ENCODE results near the gene AP4E1. TPM values are rescaled to one million over a fixed set of nuclear protein-coding genes. Genes with fewer than 3 reads are reported as not detected.

Gene AP4E1
- polyA plus RNA-seq, 1 donor from 2014 or later: 8.6 TPM

GRCh38 chr15:50880651-50881114, 27.8 kb upstream of the AP4E1 start:
- no peak overlapping the region for H3K4me3 ChIP-seq (ENCODE audit: low read length)
- no peak overlapping the region for H3K27ac ChIP-seq (ENCODE audit: low read length)
- no peaks in the 10 kb centered on the region for H3K9me3 ChIP-seq (ENCODE audit: low read length)
- H3K27me3 ChIP-seq (ENCODE audit: insufficient read depth, low read depth, low read length): no peaks in the 10 kb centered on the region
- no peak overlapping the region for H2AFZ ChIP-seq (ENCODE audit: low read depth, low read length)
- TF ChIP-seq EP300 (conservative IDR thresholded peaks at IDR 0.05; ENCODE audit: poor library complexity, severe bottlenecking) (no peak), CTCF (IDR thresholded peaks at IDR 0.05; ENCODE audit: poor library complexity, severe bottlenecking) (no peak), EZH2 (IDR thresholded peaks at IDR 0.05; ENCODE audit: borderline replicate concordance, insufficient read depth, low read length, poor library complexity, severe bottlenecking) (no peak), REST (IDR thresholded peaks at IDR 0.05; ENCODE audit: borderline replicate concordance) (no peak), RAD21 (conservative IDR thresholded peaks at IDR 0.05) (no peak), TAF1 (IDR thresholded peaks at IDR 0.05; ENCODE audit: low read depth) (no peak), MXI1 (conservative IDR thresholded peaks at IDR 0.05; ENCODE audit: poor library complexity, severe bottlenecking) (no peak), SMC3 (conservative IDR thresholded peaks at IDR 0.05; ENCODE audit: poor library complexity) (no peak), POLR2AphosphoS5 (IDR thresholded peaks at IDR 0.05) (no peak)
- no peaks in the 10 kb centered on the region for H4K20me1 ChIP-seq (ENCODE audit: insufficient read depth)
- H3K36me3 ChIP-seq (ENCODE audit: insufficient read depth, low read length): no peaks in the 10 kb centered on the region
- no peaks in the 10 kb centered on the region for H3F3A ChIP-seq (ENCODE audit: insufficient read depth, low read length, poor library complexity, severe bottlenecking)
- no peaks in the 10 kb centered on the region for H3K9me2 ChIP-seq (ENCODE audit: insufficient read depth, low read length)
- no peak overlapping the region for H3K4me2 ChIP-seq (ENCODE audit: low read length)
- no peaks in the 10 kb centered on the region for H3K79me2 ChIP-seq (replicated peaks; ENCODE audit: insufficient read depth, low read length)
- no peak overlapping the region for H3K9ac ChIP-seq (ENCODE audit: low read length)

- TF ChIP-seq CTCF (IDR thresholded peaks at IDR 0.05; ENCODE audit: poor library complexity, severe bottlenecking) (no peak), EP300 (conservative IDR thresholded peaks at IDR 0.05; ENCODE audit: poor library complexity, severe bottlenecking) (no peak), TAF1 (IDR thresholded peaks at IDR 0.05; ENCODE audit: low read depth) (no peak)
- no peak overlapping the region for H3K9ac ChIP-seq (ENCODE audit: low read length)
- H3K27me3 ChIP-seq (ENCODE audit: insufficient read depth, low read depth, low read length): no peaks in the 10 kb centered on the region
- H3K9me3 ChIP-seq (ENCODE audit: low read length): no peaks in the 10 kb centered on the region
- no peak overlapping the region for H3K27ac ChIP-seq (ENCODE audit: low read length)
- no peaks in the 10 kb centered on the region for H4K20me1 ChIP-seq (ENCODE audit: insufficient read depth)
- no peaks in the 10 kb centered on the region for H3F3A ChIP-seq (ENCODE audit: insufficient read depth, low read length, poor library complexity, severe bottlenecking)
- no peak overlapping the region for H3K4me2 ChIP-seq (ENCODE audit: low read length)
- no peaks in the 10 kb centered on the region for H3K9me2 ChIP-seq (ENCODE audit: insufficient read depth, low read length)
- no peak overlapping the region for H2AFZ ChIP-seq (ENCODE audit: low read depth, low read length)
- H3K79me2 ChIP-seq (replicated peaks; ENCODE audit: insufficient read depth, low read length): no peaks in the 10 kb centered on the region
- no peak overlapping the region for H3K4me3 ChIP-seq (ENCODE audit: low read length)
- no peaks in the 10 kb centered on the region for H3K36me3 ChIP-seq (ENCODE audit: insufficient read depth, low read length)
These were observed 27.1 kb upstream of the AP4E1 start for GRCh38 chr15:50881121-50882048.
